Measurements from ENCODE around the gene HEPACAM.

The HEPACAM gene

GRCh38 chr11:124898711-124899110 lies 37.1 kb downstream of the HEPACAM start:
- DNase-seq = no peak

DNA sequence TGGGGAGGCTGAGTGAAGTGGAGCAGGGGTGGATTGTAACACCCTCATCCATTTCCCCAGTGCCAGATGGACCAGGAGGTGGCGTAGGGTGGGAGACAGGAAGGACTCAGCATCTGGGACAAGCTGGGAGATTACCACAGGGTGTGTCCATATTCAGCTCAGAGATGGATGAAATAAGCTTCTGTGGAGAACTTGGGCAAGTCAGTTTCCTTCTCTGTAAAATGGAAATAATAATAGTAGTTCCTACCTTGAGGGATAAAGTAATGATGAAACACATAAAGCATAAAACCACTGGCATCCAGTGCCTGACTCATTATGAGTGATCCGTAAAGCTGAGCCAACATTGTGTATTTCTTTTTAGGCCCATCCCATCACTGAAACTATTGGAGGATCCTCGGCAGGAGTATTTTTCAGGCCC lies 37.6 kb downstream of the HEPACAM start:
- DNase-seq = no peak

DNA sequence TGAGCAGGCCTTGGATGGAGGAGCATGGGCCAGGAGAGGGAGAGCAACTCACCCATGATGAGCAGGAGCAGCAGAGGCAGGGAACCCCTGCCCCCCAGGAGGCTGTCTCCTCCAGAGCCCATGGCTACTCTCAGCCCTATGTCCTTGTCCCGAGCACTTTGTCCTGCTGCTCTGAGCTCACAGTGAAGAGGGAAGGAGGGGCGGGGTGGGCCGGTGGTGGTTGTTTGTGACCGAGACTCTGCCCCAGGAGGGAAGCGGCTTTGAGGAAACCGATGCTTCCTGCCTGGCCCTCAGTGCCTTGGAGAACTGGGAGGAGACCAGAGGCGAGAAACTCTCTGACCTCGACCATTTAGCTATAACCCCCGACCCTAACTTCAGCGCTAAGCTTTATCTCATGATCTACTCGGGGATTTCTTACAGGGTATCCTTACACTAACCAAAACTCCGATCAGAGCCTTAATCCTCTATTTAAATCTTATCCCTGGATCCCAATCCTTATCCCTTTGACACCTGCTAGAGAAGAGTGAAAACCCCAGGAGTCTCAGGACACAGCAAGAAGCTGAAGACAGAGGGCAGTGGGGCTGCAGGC lies 38.1 kb downstream of the HEPACAM start, which contains the start of gene ROBO4:
TSS of gene ROBO4 (minus strand) at position 192 of the 589 bp plus-strand sequence. CDS start at position 122, 70 bp downstream.
- DNase-seq = no peak

- DNase-seq = no peak
These were observed 38.9 kb downstream of the HEPACAM start for GRCh38 chr11:124896821-124897391.

- no peak for DNase-seq
These were observed 39.6 kb downstream of the HEPACAM start for GRCh38 chr11:124896071-124896750.

- DNase-seq = no peak
These were observed 40.3 kb downstream of the HEPACAM start for GRCh38 chr11:124895471-124895971.

DNA sequence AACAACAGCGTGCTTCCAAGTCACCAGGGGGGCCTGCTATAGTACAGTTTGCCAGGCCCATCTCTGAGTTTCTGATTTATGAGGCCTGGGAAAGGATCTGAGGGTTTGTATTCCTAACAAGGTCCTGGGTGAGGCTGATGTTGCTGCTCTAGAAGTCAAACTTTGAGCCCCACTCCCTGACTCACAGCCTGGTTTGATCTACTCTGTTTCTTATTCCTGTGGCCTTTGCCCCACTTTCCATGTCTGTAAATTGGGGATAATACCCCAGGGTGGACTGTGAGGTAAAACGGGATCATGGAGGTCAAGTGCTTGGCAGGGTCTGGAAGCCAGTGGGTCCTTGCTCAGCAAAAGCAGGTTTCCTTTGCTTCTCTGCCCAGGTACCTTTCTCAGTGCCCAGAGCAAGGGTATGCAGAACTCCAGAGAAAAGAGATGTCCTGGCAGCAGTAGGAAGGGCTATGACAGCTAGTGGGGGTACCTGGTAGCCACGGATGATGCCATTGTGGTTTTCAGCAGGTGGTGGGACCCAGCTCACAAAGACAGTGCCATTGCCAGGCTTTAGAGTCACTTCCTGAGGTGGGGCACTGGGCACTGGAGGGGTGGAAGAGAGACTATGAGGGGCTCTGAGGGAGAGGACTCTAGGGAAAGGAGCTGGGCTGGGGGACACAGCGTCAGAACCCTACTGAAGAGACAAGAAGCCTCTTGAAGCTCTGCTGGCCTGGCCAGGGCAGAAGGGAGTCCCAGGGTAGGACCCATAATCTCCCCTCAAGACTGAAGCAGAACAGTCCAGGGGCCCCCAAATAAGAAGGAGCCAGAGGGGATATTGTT lies 41.0 kb downstream of the HEPACAM start:
- DNase-seq = no peak

- no peak for DNase-seq
These were observed 42.0 kb downstream of the HEPACAM start for GRCh38 chr11:124893781-124894401.

GRCh38 chr11:124892750-124893454 lies 42.9 kb downstream of the HEPACAM start:
- no peak for DNase-seq

GRCh38 chr11:124892146-124892545 lies 43.7 kb downstream of the HEPACAM start:
- DNase-seq = no peak

GRCh38 chr11:124891373-124891861 lies 44.4 kb downstream of the HEPACAM start:
- DNase-seq = no peak

DNA sequence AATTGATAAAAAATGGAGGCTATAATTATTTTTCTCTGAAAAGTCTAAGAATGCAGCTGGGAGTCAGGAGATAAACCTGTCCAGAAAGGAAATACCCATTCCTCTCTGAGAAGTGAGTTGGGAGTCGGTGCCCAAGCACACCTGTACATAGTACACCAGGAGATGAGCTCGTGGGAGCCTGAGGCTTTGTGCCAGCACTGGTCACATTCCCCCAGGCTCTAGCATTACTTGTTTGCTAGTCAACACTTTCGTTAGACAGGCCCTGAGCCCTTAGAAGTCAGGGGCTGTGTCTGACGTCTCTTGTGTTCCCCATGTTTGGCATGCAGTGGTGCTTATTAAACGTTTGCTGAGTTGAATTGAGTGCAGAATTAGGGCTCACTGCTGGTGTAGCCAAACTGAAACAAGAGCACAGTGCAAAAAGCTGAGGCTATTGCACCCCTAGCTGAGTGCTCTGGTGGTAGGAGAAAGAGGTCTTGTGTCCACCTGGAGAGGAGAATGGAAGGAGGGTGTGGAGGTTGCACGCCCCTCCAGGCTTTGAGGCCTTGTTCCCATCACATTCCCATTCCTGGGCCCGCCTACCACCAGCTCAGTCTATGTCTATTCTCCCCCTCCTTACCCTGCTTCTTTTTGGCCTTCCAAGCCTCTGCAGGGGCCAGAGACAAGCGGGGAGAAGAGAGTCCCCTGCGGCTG lies 45.0 kb downstream of the HEPACAM start:
- no peak for DNase-seq

DNA sequence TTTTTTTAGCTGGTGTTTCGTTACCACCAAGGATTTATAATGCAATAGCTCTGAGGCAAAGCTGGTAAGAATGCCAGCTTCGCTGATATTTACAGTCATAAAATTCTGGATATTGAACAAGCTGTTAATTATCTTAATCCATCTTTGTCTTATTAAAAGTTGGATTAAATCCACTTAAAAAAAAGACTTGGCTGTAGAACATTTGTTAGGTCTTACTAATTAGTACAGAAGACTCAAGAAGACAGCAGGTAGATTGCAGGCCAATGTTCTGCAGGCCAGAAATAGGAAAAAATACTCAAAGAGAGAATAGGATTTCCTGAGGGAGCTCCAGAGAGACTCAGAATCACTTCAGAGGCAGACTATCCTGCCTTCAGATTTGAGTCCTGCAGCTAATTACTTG lies 45.7 kb downstream of the HEPACAM start:
- no peak for DNase-seq

DNA sequence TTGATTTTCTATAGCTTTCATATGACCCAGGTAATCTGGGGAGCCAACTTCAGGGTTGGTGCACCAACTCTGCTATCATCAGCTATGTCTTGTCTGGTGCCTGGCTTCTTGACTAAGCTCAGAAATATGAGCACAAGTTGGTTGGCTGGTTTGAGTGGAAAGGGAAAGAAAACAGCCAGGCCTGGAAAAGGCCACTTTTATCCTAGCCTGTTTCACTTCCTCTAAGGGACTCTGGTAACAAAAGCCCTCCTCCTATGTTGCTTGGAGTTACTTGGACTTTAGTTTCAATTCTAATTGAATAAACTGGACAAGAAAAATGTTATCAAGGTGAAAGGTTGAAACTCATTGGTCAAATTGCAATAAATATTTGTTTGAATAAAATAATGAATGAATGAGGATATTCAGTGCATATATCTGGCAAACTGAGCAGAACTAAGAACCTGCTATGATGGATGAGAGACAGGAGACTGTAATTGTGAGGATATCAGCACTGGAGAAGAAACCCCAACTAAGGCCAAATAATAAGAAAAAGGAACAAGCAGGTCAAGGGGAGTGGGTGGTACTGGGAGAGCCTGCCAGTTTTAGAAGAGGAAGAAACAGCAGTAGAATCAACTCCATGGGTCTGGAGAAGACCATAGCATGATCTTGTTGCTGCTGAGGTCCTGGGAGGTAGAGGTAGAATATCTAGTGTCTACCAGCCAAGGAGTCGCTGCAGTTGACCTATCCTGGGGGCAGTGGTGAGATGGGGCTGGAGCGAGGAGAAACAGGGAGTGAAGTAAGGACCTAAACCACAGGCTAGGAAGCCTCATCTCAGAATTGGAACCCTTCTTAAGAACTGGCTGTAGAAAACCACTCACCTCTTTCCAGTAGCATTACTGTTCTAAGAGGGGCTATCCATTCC lies 46.4 kb downstream of the HEPACAM start:
- no peak for DNase-seq

- DNase-seq = no peak
These were observed 48.2 kb downstream of the HEPACAM start for GRCh38 chr11:124887667-124888013.

DNA sequence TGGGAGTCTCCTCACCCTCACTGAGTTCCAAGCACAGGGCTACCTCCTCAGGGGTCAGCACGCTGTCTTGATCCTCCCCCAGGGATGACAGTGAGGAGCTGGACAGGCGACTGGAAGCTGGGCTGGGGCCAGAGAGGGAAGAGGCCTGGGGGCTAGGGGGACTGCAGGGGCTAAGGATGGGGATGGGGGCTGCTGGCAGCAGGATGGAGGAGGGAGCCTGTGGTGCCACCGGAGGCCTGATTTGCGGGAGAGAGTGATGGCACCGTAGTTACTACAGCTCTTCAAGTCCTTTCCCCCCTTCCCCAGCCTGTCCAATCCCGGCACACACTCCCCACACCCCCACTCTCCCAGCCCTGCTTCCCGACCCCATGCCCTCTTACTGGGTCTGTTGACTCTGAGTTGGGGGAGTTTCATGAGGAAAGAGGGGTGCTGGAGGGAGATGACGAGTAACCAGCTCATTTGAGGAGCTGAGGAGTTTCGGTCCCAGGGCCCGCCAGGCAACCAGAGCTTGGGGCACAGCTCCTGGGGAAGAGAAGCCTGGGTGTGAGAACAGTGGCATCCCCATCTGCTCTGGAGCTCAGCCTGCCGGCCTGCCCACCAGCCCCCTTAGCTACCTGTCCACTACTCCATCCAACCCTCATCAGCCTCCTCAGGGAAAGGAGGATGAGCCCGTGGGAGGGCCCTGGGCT lies 48.7 kb downstream of the HEPACAM start:
- DNase-seq = no peak

- no peak for DNase-seq
These were observed 49.4 kb downstream of the HEPACAM start for GRCh38 chr11:124886476-124886875.

DNA sequence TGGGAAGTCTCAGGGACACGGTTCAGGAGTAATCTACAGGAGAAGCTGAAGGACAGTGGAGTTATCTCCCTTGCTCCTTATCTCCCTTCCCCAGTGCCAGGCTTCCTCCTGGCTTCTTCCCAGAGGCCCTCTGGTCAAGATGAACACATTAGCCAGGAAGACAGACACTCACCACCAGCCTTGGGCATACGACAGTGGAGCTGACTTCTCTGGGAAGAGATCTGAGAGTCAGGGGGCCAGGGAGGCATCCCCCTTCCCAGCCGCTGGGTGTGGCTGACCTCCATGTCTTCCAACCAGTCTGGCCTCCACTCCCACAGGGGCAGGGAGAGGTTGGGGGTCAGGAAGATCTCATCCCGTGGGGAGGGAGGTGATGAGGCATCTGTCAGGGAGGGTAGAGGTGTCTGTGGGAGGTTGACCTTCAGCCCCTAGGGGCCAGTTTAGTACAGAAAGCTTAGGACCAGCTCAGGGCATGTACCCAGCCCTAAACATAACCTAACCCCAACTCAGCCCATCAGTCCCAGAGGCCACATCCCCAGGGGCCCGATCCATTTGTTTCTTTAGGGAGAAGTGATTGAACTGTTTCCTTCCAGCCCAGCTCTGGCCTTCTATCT lies 50.9 kb downstream of the HEPACAM start:
- no peak for DNase-seq

DNA sequence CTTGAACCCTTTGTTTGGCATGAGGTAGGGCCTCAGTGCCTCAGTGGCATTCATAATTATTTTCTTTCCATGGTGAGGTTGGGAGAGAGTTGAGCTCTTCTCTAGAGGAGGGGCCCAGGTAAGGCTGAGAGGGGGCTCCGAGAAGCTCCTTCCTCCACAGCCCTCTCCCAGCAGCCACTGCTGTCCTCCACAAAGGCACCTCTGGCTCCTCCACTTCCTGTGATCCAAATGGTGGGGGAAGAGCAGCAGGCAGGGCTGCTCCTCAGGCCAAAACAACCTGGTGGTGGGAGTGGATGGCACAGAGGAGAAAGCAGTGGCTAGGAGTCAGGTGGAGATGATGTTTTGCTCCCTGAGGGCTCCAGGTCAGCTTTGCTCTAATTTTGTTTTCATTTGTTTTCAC lies 51.5 kb downstream of the HEPACAM start:
- no peak for DNase-seq

Measured in NCI-H2029 (cell line).